GM19468 (cell line): ENCODE data around the gene RHBDL1.

Experiments used
- ATAC-seq: cut with Tn5 transposase; IDR thresholded peaks from one replicate; pipeline ENCODE4 v1.9.1; 2021; ENCODE audit warnings: mild to moderate bottlenecking, moderate library complexity, moderate number of reproducible peaks; ENCODE audit not compliant: unreplicated experiment; ENCODE audit errors: extremely low read depth

The RHBDL1 gene

GRCh38 chr16:672371-672770, 3.1 kb upstream of the RHBDL1 start:
- no peak for ATAC-seq

GRCh38 chr16:672851-673250, 2.6 kb upstream of the RHBDL1 start:
- ATAC-seq: no peak

- ATAC-seq: no peak
Measured at GRCh38 chr16:673399-673991, 2.0 kb upstream of the RHBDL1 start.

GRCh38 chr16:674214-674881, 1.1 kb upstream of the RHBDL1 start:
- no peak for ATAC-seq

GRCh38 chr16:675884-676564, 553 bp downstream of the RHBDL1 start:
- no peak for ATAC-seq

- ATAC-seq: no peak
Measured at GRCh38 chr16:676565-676902, 1.1 kb downstream of the RHBDL1 start.

- no peak for ATAC-seq
Measured at GRCh38 chr16:676913-677312, 1.4 kb downstream of the RHBDL1 start.

- ATAC-seq: no peak
Measured at GRCh38 chr16:677316-678190, 2.1 kb downstream of the RHBDL1 start.

- no peak for ATAC-seq
Measured at GRCh38 chr16:678209-678857, 2.9 kb downstream of the RHBDL1 start.

GRCh38 chr16:678858-679813, 3.7 kb downstream of the RHBDL1 start:
- ATAC-seq: no peak

GRCh38 chr16:679814-680624, 4.5 kb downstream of the RHBDL1 start, which contains the start of gene STUB1:
Gene STUB1, plus strand, starts transcription at chr16:680410. Its CDS starts 116 bp downstream, at chr16:680526.
- ATAC-seq: no peak

GRCh38 chr16:680625-680945, 5.1 kb downstream of the RHBDL1 start:
- no peak for ATAC-seq

GRCh38 chr16:680967-681745, 5.7 kb downstream of the RHBDL1 start:
- no peak for ATAC-seq

GRCh38 chr16:681746-682427, 6.4 kb downstream of the RHBDL1 start:
- ATAC-seq: no peak

- ATAC-seq: no peak
Measured at GRCh38 chr16:682493-683395, 7.3 kb downstream of the RHBDL1 start.

- ATAC-seq: no peak
Measured at GRCh38 chr16:683396-684070, 8.1 kb downstream of the RHBDL1 start.
